ENCODE measurements around the gene TRRAP.

DNA sequence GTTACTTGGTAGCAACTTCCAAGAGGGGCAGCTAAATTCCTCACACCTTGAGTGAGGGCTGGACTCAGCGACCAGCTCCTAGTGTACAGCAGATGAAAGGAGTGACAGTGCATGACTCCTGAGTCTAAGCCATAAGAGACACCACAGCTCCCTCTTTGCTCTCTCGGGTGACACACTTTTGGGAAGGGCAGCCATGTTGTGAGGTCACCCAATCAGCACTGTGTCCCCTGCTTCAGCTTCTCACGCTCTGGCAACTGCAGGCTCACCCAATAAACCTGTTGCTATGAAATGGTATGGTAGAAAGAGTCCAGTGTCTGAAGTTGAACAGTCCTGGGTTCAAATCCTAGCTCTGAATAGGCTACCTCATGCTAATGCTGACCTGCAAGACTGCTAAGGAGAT is 29.4 kb upstream of the TRRAP start:
- TF ChIP-seq CTCF (IDR thresholded peaks at IDR 0.05): no peak
- no peak for TF ChIP-seq POLR2A (IDR thresholded peaks at IDR 0.05)
